Measurements from ENCODE around the gene PRKN.

Gene PRKN

DNA sequence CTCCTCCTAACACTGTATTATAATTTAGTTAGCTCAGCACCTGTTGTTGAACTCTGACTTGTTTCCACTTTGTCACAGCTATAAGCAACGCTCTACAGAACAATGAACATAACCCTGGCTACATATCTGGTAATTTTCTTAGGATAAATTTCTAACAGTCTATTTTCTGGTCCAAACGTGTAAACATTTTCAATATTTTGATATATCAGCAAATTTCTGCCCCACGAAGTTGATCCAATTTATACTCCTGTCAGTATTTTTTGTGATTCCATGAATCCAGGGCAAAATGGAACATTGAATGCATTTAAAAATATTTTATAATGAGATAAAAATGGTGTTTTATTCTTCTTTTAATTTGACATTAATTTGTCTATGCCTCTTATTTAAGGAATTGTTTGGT is 1005.2 kb downstream of the PRKN start:
- no peak for DNase-seq (ENCODE audit: low read depth)

DNA sequence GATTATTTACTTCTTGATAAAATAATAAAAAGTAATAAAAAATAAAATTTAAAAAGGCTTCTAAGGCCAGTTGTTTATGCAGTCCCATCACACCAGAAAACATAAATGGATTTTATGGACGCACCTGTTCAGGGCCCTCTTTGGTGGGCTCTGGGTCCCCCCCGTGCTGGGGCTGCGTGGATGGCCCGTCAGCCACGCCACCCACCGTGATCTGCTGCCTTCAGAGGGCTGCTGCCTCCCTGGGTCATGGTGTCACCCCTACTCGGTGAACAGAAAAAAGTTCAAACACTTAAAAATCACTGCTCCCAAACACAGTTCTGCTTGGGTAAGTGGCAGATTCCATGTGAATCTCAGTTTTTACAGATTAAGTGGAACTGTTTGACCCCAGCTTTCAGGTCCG is 1006.1 kb downstream of the PRKN start:
- no peak for DNase-seq (ENCODE audit: low read depth)

DNA sequence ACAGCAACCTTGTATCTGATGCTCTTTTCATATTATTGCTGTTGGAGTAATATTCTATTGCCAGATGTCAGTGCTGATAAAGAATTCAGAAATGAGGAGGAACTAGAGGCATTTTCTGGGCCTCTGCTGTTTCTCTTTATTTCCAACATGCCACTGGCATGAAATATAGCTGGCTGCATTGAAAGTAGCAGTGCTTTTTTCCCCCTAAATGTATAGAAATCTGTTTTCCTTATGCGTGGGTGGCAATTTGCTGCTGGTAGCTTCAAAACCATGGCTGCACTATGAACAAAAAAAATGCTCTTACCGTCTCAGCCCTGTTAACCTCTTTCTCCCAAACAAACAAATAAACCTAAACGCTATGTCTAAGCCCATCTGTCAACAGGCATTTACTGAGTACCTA is 1011.4 kb downstream of the PRKN start:
- DNase-seq (ENCODE audit: low read depth): no peak

DNA sequence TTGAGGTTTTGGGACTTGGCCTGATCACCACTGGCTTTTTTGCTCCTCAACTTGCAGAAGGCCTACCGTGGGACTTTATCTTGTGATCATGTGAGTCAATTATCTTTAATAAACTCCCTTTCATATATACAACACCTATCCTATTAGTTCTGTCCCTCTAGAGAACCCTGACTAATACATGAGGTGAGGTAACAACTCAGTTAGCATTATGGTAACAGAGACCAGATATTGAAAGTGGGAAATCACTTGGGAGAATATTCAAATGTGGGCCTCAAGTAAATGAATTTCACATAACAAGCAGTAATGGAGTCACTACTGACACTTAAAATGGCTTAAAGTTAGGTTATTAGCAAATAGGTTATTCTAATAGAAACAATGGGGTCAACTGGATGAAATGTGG is 1015.6 kb downstream of the PRKN start:
- DNase-seq (ENCODE audit: low read depth): no peak

DNA sequence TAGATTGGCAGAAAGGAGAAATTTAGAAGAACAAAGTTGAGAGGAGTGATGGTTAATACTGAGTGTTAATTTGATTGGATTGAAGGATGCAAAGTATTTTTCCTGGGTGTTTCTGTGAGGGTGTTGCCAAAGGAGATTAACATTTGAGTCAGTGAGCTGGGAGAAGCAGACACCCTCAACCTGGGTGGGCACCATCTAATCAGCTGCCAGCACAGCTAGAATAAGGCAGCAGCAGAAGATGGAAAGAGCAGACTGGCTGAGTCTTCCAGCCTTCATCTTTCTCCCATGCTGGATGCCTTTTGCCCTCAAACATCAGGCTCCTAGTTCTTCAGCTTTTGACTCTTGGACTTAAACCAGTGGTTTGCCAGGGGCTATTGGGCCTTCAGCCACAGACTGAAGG is 1016.1 kb downstream of the PRKN start:
- DNase-seq (ENCODE audit: low read depth): no peak

DNA sequence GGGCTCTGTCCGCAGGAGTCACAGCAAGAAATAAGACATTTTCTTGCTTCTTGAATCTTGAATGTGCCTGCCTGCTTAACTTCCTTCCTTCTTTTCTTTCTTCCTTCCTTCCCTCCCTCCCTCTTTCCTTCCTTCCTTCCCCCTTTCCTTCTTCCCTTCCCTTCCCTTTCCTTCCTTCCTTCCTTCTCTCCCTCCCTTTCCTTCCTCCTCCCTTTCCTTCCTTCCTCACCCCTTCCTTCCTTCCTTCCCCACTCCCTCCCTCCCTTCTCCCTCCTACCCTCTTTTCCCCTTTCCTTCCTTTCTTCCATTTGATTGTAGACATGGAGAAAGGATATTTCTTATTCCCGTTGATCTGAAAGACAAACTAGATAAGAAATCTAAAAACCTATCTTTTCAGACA is 1016.9 kb downstream of the PRKN start:
- no peak for DNase-seq (ENCODE audit: low read depth)

DNA sequence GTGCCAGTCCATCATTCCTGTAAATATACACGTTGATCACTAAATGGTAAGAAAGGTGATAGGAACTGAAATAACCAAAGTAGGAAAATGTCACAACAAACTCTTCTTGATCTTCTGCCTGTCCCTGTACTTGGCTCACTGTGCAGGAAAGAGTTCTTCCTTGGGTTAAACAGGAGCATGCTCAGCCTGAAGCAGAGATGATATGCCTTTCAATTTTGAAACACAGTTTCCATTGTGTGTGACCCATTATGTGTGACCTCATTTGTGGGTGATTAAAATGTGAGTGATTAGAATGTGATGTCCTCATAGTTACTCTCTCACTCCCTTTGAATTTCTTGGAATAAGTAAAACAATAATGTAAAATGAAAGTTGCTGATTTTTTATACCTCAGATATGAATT is 1026.5 kb downstream of the PRKN start:
- DNase-seq (ENCODE audit: low read depth): no peak

DNA sequence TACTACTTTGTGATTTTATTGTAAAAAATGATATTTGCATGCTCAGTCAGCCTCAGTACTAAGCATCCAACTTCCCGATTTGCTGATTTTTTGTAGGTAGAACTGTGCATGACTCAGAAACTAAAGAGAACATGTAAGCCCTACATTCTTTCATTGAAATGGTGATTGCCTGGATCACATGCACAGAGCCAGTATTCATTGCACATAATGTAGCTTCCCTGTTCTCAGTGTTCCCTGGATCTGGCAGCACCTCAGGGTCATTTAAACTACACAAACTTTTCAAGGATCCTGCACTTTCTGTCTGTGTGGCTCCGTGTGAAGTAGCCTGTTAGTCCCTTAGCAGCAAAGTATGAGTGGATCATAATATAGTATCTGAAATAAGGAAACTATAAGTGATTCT is 1030.8 kb downstream of the PRKN start:
- DNase-seq (ENCODE audit: low read depth): no peak

DNA sequence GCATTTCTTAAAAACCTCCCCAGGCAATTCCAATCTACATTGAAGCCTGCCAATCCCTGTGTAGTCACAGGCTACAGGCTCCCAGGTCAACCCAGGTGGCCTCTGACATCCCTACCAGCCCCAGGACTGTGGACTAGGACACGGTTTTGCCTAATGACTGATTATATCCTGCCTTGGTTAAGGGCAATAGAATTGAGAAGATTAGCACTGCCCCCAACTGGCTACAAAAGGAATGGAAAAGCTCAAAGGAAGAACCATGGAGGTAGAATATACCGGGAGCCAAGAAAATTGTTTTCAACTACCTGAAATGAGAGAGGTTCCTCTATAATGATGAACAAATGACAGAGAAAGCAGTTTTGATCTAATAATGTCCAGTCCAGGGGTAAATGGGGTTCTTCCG is 1032.6 kb downstream of the PRKN start:
- DNase-seq (ENCODE audit: low read depth): no peak

DNA sequence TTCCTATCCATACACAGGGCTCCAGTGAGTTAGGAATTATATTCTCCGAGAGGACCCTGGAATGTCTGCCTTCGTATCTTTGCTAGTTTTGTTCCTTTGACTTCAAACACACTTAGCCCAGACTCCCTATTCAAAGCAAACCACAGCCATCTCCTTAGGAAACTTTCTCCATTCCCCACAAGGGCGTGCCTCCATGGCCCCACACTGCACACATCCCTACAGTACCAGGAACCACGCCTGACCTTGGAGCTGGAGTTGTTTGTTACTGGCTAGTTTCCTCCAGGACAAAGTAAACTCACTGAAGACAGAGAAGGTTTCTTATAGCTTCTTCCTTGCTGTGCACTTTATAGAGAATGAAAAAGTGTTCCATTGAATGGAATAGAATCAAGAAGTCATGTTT is 1040.9 kb downstream of the PRKN start:
- DNase-seq (ENCODE audit: low read depth): no peak

DNA sequence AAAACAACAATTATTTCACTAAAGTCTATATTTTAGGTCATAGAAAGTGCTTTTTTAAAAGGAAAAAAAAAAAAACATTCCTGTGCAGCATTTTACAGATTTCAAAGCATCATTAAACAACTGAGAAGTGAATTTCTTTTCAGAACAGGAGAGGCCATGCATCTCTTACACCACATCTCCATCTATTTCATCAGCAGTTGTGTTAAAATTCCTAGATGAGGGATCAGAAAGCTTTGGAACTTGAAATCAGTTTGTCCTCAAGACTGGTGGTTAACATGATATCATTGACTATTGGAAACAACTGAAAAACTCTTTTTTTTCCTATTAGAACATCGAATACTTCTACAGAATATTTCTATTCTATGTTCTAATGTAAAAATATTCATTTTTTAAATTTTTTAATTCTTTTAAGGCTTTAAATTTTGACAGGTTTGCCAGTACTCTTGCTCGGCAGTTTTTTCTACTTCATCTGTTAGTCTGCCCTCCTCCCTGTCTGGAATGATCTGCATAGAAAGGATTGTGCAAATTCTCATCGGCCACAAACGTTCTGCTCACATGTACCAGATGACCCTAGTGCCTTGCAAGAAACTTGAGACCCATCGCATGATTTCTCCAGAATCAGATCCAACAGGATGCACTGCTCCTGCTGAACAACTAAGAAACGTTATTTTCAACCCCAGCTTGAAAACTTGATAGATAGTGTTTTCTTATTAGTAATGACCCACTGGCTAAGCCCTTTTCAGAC is 1042.7 kb downstream of the PRKN start:
- no peak for DNase-seq (ENCODE audit: low read depth)

DNA sequence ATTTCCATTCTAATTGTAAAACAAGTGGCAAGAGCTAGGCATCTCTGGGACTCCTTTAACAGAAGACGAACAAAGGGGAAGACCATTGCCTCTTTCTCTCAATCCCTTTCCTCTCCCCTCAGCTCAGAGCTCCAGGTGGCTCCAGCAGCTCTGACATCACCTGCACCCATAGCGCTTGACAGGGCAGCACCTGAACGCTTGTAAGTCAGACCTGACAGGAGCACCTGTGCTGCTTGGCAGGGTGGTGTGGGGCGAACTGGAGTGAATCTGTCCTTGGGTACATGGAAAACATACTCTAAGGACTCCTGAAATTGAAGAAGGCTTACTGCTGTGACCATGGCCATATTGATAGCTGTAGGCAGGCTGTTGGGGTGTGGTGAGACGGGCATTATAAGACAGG is 1044.2 kb downstream of the PRKN start:
- DNase-seq (ENCODE audit: low read depth): no peak

DNA sequence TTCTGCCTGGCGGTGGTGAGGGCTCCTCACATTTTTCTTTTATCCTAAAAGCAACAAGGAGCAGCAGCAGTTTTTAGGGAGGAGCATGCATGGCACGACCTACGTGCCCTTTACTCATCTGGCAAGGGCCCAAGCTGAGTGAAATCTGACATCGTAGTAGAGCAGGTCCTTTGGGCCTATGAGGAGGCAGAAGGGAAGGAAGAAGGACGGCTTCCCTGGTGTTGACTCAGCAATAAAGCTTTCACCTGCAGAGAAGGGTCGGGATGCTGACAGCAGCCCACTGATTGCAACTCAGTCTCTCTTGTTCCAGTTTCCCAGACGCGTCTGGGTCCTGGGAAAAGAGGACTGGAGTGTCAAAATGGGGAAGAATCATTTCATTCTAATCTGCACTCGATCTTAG is 1044.6 kb downstream of the PRKN start:
- DNase-seq (ENCODE audit: low read depth): no peak

DNA sequence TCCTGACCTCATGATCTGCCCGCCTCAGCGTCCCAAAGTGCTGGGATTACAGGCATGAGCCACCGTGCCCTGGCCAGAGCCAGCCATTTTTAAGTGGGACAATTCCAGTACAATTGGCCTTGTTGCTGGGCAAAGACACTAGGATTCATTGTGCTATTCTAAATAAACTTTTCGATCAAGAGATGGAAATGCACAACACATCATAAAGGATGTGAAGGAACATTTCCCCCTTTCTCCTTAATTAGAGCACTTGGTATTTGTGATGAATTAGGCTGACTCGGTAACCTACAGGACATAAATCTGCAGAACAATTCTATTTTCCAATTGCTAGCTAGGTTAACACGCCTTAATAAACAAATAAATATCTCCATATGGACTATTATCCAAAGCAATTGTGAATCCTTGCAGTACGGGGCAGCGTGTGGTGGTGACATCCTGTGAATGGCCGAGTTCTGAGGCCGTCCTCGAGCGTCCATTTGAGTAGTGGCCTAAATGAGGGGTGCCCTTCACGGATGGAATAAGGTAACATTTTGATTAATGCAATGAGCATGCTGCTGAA is 1047.5 kb downstream of the PRKN start:
- DNase-seq (ENCODE audit: low read depth): no peak

DNA sequence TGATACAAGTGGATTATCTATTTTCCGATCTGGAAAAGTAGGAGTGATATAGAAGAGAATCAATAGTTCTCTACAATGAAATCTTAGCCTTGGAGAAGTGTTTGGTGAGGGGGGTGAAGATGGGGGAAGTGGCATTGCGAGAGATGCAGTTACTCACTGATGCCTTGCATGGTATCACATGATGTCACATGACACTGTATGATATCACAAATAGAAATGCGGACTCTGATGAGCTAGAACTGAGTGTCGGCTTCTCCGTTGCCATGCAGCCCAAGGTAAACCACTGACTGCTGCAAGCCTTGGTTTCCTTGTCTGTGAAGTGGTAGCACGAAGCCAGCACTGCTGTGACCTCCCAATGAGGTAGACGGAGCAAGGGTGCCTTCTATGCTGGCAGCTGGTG is 1050.4 kb downstream of the PRKN start:
- DNase-seq (ENCODE audit: low read depth): no peak

DNA sequence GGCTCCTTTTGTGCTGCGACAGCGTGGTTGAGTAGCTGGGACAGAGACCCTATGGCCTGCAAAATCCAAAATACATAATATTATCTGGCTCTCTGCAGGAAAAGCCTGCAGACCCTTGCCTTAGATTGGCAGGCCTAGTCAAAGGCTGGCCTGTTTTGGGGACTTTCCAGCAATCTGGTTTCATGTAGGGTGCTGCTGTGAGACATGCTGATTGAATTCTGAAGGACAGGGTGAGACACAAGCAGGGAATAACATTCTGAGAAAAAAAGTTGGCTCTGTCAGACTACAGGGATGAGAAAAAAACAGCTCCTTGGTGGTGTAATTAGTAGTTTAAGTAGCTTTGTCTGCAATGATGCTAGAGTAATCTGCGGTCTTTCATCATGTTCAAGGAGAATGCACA is 1051.0 kb downstream of the PRKN start:
- no peak for DNase-seq (ENCODE audit: low read depth)

DNA sequence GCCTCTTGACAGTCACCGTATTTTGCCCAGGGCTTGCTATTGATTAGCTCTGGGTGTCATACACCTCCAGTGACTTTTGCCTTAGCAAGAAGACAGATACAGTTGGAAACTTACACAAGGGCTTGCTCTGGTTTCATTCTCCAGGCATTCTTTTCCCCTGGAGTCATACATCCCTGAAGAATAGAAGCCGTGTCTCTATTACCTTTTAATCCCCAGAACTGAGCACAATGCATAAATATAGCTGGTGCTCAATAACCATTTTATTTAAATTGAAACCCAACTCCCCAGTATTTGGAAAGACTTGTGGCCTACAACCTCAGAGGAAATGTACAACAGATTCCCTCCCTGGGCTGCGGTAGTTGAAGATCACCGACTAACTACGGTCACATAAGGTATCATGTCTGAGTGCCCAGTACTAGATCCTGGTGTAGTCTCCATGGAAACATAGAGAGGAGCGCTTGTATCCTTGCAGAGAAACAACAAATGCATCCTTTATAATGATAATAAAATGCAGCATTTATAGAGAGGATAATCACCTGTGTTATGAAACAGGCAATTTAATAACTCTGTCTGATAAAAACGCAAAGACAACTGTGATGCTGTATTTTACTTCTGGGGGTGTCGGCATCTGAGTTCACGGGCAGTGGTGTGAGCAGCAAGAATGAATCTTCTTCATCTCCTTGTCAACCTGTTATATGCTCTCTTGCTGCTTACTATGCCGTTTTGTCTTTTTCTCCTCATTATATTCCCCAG is 1052.5 kb downstream of the PRKN start:
- DNase-seq (ENCODE audit: low read depth): no peak

DNA sequence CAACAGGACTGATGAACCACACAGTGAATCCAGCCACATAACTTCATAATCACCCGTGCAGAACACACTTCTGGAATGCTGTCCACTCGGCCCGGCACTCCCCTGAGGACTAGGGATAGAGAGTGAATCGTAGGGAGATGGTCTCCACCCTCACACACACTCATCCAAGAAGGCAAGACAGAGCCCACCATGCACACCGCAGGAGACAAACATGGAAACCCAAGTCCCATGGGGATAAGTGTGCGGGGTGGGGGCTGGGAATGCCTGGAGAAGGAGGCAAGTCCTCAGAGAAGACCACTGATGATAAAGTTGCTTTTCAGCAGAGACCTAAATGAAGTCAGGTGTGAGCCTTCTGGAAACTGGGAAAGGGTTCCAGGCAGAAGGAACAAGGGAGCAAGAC is 1054.5 kb downstream of the PRKN start:
- DNase-seq (ENCODE audit: low read depth): no peak

DNA sequence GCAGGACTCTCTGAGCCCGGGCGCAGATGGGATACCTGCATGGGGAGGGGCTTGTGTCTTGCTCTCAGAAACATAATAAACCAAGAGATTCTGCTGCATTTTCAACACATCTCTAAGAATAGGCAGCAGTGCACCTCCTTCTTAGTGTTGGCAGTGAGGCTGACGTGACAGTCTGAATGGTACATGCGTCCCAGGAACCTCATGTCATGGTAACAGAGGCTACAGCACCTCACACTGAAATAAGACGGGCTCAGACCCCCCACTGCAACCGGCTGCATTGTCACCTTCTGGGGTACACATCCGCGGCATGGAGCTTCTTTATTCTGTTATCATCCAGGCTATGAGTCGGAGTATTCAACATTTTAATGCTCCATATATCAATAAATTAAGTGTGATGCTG is 1056.4 kb downstream of the PRKN start:
- DNase-seq (ENCODE audit: low read depth): no peak

DNA sequence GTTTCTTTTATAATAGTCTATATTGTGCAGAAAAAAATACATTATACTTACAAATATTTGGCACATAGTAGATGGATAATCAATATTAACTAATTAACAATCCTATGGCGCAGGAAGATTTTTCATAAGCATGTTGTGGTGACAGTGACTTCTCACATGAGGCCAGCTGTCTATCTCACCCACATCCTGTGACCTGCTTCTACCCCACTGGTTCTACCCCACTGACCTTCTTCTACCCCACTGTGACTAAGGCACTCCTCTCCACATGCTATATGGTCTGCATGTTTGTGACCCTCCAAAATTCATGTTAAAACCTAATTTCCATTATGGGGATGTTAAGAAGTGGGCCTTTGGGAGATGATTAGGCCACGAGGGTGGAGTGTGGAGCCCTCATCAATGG is 1058.9 kb downstream of the PRKN start:
- no peak for DNase-seq (ENCODE audit: low read depth)

DNA sequence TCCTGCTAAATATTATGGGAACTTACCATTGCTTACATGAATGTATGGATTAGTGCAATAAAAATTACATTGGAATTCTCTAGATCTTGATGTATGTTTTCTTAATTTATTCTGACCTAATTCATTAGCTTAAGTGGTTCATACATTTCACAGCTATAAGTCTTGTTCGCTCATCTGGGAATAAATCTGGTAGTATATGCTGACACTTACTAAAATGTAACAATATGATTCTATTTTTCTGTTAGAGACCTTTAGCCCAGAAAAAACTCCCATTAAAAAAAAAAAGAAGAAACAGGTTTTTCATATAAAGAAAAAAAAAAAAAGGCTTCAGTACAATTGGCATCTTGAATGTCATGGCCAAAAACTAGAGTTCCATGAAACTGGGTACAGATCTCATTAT is 1059.6 kb downstream of the PRKN start:
- DNase-seq (ENCODE audit: low read depth): no peak

DNA sequence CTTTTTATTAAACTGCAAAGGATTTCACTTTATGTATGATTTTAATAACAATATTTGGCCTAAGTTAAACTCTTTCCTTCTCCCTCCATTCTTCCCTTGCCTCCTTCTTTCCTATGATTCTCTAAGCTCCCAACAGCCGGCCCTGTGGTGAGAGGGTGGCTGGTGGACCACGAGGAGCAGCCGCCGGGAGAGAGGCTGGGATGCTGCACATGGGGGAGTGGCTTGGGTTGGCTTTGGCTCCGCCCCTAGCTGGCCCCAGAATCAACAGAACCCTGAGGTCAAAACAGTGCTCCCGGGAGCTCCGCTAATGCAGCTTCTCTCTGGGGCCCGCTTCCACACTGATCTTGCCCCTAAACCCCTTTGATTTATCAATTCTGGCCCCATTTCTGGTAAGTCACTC is 1063.9 kb downstream of the PRKN start:
- no peak for DNase-seq (ENCODE audit: low read depth)

DNA sequence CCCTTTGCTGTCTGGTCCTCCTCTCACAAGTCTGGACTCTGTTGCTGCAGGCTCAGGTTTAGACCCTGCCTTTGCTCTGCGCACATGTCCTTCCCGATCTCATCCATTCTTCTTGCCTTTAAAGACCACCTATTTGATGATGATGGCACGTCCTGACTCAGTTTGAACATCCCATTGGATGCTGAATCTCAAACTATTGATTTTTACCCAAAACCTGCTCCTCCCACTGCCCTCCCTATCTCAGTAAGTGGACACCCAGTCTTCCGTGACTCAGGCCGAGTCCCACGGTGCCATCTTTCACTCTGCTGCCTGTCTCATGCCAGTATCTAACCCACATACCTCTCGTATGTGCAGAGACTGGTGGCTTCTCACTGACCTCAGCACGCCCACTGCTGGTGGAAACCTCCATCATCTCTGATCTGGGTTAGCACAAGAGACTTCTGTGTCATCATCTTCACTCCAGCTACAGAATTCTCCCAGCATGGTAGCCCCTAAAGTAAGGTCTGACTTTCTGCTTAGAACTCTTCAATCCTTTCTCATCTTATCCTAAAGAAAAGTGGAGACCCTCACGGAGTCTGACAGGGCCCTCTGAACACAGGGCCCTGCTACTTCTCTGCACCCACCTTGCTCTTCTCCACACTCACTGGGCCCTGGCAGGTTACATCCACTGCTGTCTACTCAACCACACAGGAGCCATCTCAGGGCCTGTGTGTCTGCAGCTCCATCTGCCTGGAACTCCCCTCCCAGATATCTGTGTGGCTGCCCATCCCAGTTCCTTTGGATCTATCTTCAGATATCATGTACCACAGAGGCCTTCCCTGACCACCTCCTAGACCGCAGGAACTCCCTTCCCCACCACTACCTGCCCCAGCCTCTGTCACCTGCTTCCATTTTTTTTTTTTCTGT is 1066.6 kb downstream of the PRKN start:
- no peak for DNase-seq (ENCODE audit: low read depth)

Data from CMK (cell line).